Tibial nerve (tissue), 3 donors: ENCODE data around the gene IGF1R.

ENCODE experiments used
- POLR2A ChIP-seq, 2 donors: fragments of 450-650 bp; IDR thresholded peaks; one replicate each; pipeline ENCODE4 v1.6.1; 2017; ENCODE audit warnings: antibody characterized with exemption in 2 of 2, mild to moderate bottlenecking in 2 of 2, moderate library complexity in 2 of 2
- TF ChIP-seq, protein P1 (sequence below), 5 experiments: fragments of 200-600 bp in 3 of 5; fragments of 450-650 bp in 2 of 5; sonication (generic) in 3 of 5; IDR thresholded peaks; one replicate each; pipeline ENCODE4 v1.5.1; 2016 to 2019; ENCODE audit warnings: antibody characterized with exemption in 5 of 5, mild to moderate bottlenecking in 3 of 5, moderate library complexity in 2 of 5

DNA sequence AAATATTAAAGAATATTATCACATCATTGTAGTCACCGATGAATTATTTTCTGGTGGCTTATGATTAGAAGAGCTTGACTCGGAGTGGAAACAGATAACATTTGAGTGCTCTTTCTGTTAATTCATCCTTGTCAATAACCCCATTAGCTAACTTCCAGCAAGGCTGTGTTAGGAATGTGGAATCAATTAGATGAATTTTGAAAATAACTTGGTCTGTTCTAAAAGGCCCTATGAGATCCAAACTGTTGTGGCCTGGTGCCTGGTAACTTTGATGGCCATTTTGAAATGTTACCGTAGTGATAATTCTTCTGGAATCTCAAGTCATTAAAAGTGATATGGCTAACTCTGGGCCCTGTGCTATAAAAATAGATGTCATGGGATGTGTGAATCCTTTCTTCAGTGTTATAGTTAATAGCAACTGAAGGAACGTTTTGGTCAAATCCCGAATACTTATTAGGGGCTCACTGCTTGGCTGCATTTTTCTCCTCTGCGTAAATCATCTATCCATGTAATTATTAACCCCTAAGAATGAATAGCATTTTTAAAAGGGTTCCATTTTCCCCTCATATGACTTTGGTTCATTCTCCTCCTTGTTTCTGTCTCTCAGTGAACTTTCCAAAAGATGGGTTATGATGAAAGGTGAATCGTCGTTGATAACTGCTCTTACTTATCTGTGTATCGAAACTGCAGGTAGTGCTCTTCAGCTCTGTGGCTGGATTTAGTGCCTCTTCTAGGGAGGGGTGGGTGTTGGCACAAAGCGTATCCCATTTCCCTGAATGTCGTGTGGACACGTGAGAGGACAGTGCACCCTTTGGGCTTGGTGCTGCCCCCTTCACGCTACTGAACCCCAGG lies 82.7 kb downstream of the IGF1R start:
- TF ChIP-seq, protein P1, sequence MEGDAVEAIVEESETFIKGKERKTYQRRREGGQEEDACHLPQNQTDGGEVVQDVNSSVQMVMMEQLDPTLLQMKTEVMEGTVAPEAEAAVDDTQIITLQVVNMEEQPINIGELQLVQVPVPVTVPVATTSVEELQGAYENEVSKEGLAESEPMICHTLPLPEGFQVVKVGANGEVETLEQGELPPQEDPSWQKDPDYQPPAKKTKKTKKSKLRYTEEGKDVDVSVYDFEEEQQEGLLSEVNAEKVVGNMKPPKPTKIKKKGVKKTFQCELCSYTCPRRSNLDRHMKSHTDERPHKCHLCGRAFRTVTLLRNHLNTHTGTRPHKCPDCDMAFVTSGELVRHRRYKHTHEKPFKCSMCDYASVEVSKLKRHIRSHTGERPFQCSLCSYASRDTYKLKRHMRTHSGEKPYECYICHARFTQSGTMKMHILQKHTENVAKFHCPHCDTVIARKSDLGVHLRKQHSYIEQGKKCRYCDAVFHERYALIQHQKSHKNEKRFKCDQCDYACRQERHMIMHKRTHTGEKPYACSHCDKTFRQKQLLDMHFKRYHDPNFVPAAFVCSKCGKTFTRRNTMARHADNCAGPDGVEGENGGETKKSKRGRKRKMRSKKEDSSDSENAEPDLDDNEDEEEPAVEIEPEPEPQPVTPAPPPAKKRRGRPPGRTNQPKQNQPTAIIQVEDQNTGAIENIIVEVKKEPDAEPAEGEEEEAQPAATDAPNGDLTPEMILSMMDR (IDR thresholded peaks at IDR 0.05), result no peak
- no peak for TF ChIP-seq POLR2A (IDR thresholded peaks at IDR 0.05)
